Stimulated activated CD8-positive, alpha-beta memory T cell treated with anti-CD3 and anti-CD28 coated beads, Interleukin-7, amount 100 ng/mL, for 24 hours (primary cell): ENCODE data around the gene TPBGL.
A peak's percentile ranks its signal among the peaks of the same experiment; 100 is the strongest.

ENCODE experiments used
- DNase-seq: peaks from one replicate; pipeline ENCODE4 v3.0.0-alpha.2; 2020; ENCODE audit warnings: low read depth

The TPBGL gene

DNA sequence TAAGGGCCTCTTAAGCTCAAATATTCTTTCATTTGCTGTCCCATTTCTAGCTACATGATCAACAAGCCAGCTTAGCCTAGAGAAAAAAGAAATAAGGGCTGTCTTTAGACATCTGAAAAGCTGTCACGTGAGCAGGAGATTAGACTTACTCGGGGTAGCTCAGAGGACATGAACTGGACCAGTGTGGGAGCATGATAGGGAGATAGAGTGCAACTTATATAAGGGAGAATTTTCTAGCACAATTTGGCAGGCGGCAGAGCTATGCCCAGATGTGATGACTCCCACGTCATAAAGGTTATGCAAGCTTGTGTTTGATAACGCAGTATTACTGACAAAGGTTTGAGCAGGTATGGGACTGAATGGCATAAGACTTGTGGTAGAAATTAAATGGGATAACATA, 28.2 kb upstream of the TPBGL start:
- no peak for DNase-seq

- DNase-seq = peak; percentile 55
Measured at GRCh38 chr11:75214411-75214821, 26.2 kb upstream of the TPBGL start.

- DNase-seq = no peak
Measured at GRCh38 chr11:75214843-75215242, 25.7 kb upstream of the TPBGL start.

- no peak for DNase-seq
Measured at GRCh38 chr11:75219869-75220268, 20.7 kb upstream of the TPBGL start.

GRCh38 chr11:75223954-75224643, 16.5 kb upstream of the TPBGL start:
- no peak for DNase-seq

DNA sequence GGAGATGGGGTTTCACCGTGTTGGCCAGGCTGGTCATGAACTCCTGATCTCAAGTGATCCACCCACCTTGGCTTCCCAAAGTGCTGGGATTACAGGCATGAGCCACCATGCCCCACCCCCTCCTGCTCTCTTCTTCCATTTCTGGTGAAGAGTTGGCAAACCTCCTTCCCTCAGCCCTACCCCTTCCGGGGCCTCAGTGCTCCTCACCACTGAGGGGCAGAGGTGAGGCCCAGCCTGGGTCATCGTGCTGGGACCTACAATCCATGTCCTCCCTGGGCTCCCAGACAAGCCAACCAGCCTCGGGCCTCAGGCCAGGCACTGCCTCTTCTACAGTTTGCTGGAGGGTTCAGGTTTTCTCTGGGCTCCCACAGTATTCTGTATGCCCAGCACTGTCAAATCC, 14.8 kb upstream of the TPBGL start:
- no peak for DNase-seq

DNA sequence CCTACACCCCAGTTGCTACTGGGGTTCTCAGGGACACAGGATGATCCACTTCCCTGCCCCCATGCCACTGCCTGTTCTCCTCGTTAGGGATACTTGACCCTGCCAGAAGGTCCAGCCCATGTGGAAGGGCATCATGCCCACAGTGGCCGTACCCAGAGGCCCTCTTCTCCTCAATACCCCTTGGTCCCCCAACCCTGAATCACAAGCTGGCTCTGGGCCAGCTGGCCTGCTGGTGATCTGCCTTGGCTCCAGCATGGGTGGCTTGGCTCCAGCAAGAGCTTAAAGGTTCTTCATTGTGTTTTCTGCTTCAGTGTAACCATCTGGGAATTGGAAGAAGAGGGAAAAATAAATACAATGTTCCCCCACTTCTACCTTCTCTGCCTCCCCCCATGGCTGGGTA, 11.1 kb upstream of the TPBGL start:
- no peak for DNase-seq

- DNase-seq = no peak
Measured at GRCh38 chr11:75230621-75231020, 10.0 kb upstream of the TPBGL start.

DNA sequence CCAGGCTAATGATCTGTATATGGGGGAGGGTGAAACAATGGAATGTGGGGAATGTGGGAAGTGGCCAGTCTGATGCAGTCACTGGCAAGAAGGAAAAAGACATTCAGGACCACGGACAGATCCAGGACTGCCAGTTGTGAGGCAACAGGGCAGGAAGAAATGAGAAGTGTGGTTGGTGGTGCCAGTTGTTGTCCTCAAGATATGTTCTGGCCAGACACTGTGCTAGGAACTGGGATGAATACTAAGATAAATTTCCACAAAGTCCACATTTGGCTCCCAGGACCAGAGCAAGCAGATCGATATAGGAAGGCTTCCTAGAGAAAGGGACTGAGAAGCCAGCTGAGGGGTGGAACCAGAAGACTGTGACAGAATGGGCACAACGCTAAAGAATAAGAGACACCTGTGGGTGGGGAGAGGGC, 6.8 kb upstream of the TPBGL start:
- no peak for DNase-seq

DNA sequence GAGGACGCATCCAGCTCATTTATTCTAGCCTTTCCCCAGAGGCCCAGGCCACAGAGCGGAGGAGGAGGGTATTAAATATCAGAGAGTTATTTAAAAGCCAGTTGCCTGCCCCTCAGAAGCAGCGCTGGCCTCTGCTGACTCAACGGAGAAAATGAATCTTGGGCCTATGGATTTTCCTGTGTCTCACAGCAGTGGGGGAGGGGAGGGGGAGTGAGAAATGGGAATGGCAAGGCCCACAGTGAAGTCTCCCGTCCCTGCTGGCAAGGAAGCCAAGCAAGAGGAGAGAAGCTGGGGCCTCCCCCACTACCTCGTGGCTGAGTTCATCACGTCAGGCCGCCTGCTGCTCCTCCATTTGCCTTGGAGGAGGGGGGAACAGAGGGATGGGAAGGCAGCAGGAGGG, 4.5 kb upstream of the TPBGL start:
- no peak for DNase-seq

- DNase-seq = no peak
Measured at GRCh38 chr11:75237050-75237449, 3.5 kb upstream of the TPBGL start.

DNA sequence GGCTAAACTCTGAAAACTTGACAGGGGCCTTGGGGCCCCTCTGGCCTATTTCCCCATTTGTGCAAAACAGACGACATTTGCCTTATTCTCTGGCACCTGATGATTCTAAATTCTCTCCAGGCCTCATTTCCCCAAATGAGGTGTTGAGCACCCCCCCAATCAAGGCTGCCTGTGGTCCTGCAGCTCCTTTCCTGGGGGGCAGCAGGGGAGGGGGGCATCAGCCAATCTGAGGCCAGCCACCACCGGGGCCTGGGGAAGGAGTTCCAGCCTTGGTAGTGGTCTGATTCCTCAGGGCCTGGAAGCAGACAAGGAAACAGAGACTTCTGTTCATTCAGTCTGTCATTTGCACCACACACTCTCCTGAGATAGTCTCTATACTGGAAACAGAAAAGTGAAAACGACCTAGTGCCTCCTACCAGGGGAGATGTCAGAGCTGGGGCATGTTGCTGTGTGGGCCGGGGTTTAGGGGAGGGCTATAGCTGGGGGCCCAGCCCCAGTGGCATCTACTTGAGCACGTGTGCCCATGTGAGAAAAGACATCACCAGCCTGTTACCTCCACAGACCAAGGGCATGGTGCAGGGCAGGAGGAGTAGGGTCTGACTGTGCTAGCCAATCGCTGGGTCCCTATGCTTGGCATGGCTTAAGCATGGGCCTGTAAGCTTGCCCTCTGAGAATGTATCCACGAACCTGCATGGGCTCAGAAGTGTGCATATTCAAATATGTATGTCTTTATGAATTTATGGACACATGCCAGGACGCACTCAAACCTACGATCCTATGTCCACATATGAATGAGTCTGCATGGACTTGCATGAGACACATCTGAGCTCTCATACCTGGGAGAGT, 1.8 kb upstream of the TPBGL start:
- no peak for DNase-seq

- DNase-seq = no peak
Measured at GRCh38 chr11:75239531-75240290, 863 bp upstream of the TPBGL start.

DNA sequence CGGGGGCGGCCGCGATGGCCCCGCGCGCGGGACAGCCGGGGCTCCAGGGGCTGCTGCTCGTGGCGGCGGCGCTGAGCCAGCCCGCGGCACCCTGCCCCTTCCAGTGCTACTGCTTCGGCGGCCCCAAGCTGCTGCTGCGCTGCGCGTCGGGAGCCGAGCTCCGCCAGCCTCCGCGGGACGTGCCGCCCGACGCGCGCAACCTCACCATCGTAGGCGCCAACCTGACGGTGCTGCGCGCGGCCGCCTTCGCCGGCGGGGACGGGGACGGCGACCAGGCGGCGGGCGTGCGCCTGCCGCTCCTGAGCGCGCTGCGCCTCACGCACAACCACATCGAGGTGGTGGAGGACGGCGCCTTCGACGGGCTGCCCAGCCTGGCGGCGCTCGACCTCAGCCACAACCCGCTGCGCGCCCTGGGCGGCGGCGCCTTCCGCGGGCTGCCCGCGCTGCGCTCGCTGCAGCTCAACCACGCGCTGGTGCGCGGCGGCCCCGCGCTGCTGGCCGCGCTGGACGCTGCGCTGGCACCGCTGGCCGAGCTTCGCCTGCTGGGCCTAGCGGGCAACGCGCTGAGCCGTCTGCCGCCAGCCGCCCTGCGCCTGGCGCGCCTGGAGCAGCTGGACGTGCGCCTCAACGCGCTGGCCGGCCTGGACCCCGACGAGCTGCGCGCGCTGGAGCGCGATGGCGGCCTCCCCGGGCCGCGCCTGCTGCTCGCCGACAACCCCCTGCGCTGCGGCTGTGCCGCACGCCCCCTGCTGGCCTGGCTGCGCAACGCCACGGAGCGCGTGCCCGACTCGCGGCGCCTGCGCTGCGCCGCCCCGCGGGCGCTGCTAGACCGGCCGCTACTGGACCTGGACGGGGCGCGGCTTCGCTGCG, 697 bp downstream of the TPBGL start:
- peak; percentile 77 for DNase-seq

- DNase-seq = no peak
Measured at GRCh38 chr11:75241906-75242644, 1.5 kb downstream of the TPBGL start.

DNA sequence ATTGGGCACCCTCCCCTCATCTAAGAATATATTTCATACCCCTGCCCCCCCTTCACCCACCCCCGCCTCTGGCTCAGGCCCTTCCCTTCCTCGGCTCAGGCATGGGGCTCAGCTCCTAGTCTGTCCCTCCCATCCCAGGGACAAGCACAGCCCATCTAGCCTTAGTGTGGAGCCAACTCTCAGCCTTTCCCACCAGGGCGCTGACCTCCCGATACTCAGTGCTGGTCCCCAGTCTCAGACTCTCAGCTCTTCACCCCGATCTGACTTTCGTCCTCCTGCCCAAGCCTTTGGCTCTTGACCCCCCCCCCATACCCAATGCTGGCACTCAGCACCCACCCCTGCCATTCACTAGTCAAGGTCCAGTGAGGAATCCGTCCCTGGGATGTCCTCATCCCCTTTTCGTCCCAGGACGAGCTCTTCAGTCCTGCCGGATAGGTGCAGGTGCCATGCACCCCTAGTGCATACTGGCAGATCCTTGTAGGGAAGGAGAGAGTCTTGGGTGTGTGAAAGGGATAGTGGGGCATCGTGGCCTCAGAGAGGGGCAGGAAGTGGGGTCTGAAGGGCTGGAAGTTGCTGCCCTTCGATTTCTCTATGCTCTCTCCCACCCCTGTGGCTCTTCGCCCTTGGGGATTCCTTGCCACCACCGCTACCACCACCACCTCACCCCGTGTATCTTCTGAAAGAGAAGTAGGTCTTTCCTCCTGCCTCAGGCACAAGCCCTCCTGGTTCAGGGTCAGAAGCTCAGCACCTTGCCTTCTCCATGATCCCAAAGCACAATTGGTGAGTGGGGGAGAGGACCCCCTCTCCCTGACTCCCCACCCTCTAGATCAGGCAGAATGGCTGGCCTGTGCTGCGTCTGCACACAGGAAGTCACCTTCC, 2.4 kb downstream of the TPBGL start:
- no peak for DNase-seq

DNA sequence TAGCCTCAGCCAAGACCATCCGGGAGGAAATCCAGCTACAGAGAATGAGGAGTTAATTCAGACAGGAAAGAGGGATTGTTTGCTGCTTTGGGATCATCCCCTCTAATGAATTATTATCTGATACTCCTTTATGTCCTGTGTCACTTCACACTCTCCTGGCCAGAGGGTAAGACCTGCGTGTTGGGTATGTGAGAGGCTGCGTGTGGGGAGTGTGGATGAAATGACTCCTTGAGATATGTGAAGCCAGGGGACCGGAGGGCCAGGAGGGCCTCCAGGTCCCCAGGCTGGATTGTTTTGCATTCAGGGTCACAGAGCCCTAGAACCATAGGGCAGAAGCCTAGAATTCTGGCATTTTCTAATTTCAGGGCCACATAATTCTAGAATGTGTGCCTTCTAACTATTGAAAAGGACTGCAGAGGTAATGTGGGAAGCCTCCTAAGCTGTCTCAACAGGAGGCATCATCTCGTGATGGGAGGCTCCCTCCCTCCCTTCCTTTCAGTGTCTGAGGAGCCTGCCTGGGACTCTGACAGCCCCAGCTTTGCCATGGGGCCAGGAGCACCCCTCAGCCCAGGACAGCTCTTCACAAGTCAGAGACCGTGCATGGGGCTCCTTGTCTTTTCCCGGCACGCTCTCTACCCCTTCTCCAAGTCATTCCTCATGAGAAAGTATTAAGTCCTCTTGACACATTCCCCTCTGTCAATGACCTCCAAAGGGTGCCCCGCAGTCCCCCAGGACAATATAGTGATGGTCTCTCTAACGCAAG, 3.7 kb downstream of the TPBGL start:
- no peak for DNase-seq

- DNase-seq = no peak
Measured at GRCh38 chr11:75245356-75246005, 4.9 kb downstream of the TPBGL start.
